Left cardiac atrium (tissue), 4 donors: ENCODE data around the gene CDON. TPM values are rescaled to one million over a fixed set of nuclear protein-coding genes. Genes with fewer than 3 reads are reported as not detected.
"Not testable (repeated sequence)": the region's sequence is repeated elsewhere in the genome, so short reads cannot be mapped to it uniquely, and the experiment has no call there.

Experiments
- ATAC-seq, 2 donors: fragments of 200-7000 bp; cut with Tn5 transposase; one replicate each; pipeline ENCODE4 v1.9.1; 2020; ENCODE audit warnings: mild to moderate bottlenecking in 2 of 2, moderate library complexity in 2 of 2
- DNase-seq: peaks from one replicate; pipeline ENCODE4 v3.0.0-alpha.2; 2020
- intact Hi-C, 2 donors: fragments of 100-400 bp; cut with DNase I; formaldehyde crosslinking; loops; one replicate each; pipeline versions ENCODE4 v1.14.1 to v1.15.1; 2022 to 2023
- total RNA-seq, 2 donors: library from RNA; stranded (reverse); fragmentation: NEBNext Ultra II Directional; extraction: Animal tissue kit (Norgen Biotek cat#: 25700); gene quantifications; one replicate each; pipeline ENCODE4 v1.2.1, GENCODE V29; 2021
- donor health status: DM: no; HTN: yes; CAD: no.
- donor health status: DM: no; HTN: yes; CAD: no; lungs with severe emphysema.
- donor health status: DM: yes; HTN: yes; CAD: no.
- donor health status: Dilated cardiomyopathy.

Gene CDON
- total RNA-seq, 2 donors from 2014 or later = 13.6 to 30.0 TPM

DNA sequence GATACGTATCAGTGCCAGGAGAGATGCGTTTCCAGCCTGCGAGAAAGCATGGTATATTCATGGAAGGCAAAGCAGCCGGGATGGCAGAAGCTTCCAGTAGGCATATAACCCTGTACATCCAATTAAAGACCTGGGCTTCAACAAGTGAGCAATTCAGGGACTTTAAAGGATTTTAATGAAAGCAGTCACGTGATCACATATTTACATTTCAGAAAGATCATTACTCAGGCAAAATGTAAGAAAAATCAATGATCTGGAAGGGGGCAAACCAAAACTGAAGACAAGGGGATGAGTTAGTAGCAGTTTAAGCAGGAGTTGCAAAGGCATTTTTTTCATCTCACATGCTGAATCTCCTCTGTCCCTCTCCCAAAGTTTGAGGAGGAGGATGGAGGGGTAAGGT lies 7.8 kb downstream of the CDON start:
- intact Hi-C loops = no loop called here
- no peak for DNase-seq
- no peak for ATAC-seq

DNA sequence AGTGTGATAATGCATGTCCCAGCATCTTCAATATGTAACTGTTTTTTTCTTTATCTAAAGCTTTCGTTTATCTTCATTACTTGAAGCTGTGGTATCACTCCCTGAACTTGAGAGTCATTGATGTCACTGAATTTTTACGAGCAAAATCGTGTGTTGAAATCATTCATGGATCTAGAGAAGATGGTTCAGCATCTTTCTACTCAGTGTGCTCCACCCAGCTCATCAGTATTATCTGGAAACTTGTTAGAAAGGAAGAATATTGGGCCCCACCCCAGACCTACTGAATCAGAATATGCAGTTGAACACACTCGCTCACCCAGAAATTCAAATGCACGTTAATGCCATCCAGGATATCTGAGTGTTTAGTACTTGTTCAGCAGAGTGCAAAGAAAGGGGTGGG lies 8.3 kb downstream of the CDON start:
- ATAC-seq = peak in 1 of 2 donors; percentile 26
- intact Hi-C loops = no loop called here

DNA sequence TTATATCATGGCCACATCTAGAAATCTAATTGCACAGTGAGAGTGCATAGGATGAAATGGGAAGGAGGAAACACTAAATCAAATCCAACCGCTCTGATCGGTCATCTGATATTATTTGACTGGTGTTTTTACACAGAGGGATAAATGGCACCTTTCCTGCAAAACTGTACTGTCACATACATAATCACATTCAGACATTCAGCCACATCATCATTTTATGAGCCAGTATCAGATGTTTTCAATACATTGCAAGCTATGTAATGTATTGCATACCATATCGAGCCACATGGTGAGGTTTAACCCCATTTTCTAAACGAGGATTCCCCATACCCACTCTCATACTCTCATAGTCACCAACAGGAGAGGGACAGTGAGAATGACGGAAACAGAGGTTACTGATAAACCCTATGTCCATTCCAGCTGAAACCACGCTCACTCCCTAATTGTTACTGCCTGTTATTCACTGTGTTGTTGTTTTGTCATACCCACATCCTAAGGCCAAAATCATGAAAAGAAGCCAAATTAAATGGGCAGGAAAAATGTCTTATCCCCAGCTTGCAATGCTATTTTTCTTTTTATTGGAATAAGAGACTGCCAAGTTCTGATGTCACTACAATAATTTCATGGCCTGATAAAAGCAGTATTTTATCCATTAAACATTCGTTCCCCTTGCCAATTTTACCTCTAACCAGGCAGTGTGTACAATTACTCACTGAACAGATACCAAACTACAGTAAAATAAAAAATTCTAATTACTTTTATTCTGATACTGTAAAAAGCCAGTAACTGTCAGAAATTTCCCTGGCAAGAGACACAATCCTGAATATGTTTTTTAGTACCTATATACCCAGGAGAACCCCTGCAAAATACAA lies 9.0 kb downstream of the CDON start:
- intact Hi-C loops = no loop called here
- no peak for DNase-seq
- peak in 1 of 2 donors; percentile 50 for ATAC-seq

More for the DNA sequence above, 8.3 kb downstream of the CDON start:
- DNase-seq = no peak

DNA sequence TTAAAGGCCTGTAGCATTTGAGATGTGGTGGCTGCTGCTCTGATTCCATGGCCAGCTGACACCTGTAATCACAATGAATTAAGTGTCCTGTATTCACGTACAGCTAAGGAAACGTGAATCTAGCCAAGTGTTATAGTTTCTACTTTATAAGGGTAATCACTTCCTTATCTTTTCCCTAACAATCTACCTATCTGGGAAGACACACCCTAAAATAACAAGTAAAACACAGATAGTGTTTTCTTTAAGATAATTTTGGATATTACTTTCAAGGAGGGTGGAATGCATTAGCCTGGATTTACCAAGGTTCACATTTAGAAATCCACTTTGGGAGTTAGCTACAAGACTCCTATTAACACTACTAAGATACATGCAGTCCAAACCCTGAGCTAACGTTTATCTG lies 11.5 kb downstream of the CDON start:
- DNase-seq = no peak
- intact Hi-C loops = no loop called here
- ATAC-seq = no peak

DNA sequence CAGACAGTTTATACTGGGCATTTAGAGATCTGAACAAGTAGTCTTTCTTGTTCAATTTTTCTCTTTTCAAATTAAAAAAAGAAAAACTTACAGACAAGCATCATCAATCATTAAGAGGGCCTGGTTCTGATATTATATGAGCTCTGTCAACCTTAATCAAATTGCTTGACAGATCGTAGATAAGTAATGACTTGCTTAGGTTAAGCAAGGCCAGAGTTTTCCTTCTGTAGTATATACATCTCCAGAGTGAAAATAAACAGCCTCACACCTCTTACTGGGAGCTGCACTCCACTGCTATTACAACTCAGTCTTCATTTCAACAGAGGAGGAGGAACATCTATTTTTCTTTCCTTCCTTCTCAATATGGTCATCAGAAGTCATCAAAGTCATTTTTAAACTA lies 13.5 kb downstream of the CDON start:
- DNase-seq (no peak), ATAC-seq (peak in 1 of 2 donors; percentile 69)
- intact Hi-C loops = no loop called here

DNA sequence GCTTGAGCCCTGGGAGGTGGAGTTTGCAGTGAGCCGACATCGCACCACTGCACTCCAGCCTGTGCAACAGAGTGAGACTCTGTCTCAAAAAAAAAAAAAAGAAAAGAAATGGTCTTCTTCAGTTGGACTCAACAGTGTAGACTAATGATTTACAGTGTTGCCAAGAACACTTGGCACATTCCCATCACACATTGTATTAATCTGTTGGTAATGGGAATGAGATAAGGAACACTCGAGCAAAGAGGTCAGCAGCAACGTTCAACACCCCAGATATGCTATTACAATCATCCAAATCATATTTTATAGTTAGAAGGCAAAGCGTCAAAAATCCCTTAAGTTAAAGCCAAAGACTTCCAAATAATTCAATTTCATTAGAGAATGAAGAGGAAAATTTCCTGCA lies 14.5 kb downstream of the CDON start:
- ATAC-seq (peak; percentile 34 to 63), DNase-seq (no peak)
- intact Hi-C loops = no loop called here

DNA sequence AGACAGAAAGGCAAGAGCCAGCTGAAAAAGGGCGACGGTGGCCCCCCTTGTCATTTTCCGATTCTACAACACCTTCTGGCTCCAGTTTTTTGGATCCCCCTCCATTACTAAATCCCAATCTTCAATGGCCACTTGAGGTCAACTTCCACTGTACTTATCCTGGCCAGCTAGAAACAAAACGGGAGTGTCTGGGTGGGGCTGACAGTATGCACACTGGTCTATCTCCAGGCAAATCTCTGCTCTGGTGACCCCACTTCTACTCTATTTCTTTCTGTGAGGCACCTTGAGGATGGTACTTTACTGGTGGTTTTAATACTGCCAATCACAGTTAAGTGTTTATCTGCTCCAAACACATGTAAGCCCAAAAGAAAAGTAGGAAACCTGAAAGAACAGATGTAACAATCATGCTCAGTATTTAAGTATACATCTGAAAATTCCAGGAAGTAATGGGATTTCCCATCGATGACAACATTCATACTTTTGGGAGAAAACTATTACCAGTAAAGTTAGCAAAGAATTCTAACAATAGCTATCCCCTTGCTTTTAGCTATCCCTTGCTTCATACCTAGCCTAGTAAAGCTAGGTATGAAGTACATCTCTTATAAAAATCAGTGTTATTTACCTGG lies 16.0 kb downstream of the CDON start:
- intact Hi-C loops = no loop called here
- DNase-seq (no peak), ATAC-seq (no peak)

DNA sequence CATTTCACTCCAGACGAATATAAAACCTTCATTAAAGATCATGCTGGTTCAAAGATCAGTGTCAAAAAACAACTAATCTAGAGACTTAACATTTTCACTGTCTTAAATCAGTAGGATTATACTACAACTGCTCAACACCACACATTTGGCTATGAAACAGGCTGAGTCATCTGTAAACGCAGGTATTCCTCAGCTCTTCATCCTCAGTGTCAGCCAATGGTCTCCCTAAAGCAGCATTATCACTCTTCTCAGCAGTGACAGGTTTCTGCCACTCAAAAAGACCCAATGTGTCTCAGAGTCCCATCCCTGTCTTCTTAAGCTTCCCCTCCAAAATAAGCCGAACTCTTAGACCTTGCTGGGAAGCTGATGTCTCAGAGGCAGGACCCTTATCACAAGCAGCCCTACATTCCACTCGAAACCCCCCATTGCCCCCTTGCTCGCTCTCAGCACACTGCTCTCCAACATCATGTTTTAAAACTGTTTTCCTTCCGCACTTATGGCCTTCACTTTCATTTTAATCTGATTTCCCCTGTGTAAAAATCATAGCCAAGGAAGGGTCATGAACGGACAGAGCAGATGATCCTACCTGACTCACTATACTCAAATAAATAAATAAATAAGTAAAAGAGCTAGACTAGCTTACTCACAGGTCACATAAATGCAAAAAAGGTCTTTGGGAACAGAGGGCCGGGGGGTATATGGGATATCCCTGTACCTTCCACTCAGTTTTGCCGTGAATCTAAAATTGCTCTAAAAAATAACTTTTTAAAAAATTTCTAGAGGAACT lies 23.0 kb downstream of the CDON start:
- DNase-seq (no peak), ATAC-seq (peak in 1 of 2 donors; percentile 78)
- intact Hi-C loops = no loop called here

DNA sequence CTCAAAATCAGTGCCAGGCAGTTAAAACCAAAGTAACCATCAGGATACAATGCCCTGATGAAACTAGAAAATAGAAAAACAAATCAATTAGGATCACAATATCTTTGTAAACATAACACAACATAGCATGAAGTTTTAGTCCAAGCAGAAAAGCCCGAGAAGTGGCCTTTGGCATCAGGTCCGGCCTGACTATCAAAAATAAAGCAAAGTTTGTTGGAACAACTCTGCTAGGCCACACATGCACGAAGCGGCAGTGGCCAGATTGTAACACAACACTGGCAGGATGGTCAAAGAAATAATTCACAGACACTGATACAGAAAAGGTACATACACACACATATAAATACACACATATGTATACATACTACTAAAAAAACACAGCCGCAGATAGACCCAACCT lies 26.9 kb downstream of the CDON start:
- no peak for DNase-seq
- intact Hi-C loops = no loop called here
- no peak for ATAC-seq

DNA sequence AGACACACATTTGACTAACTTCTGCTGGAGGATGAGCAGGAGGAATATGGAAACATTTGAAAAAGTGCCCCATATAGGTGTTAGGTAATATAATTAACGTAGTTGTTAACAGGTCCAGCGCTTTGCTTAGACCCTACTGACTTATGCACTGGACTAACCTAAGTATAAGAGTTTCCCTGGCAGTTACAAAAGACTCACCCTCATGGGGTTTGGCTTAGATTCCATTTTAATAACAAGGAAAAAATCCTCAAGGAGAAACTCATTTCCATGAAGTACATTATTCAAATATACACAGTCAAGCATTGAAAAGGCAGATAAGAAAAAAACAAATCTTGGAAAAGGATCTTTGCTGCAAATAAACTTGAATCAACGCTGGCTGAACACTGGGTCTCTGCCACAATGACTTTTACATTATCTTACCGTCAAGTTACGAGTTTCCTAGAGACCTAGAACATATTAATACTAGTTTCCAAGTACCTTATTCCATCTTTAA lies 27.7 kb downstream of the CDON start:
- no peak for ATAC-seq
- no peak for DNase-seq
- intact Hi-C loops = no loop called here

DNA sequence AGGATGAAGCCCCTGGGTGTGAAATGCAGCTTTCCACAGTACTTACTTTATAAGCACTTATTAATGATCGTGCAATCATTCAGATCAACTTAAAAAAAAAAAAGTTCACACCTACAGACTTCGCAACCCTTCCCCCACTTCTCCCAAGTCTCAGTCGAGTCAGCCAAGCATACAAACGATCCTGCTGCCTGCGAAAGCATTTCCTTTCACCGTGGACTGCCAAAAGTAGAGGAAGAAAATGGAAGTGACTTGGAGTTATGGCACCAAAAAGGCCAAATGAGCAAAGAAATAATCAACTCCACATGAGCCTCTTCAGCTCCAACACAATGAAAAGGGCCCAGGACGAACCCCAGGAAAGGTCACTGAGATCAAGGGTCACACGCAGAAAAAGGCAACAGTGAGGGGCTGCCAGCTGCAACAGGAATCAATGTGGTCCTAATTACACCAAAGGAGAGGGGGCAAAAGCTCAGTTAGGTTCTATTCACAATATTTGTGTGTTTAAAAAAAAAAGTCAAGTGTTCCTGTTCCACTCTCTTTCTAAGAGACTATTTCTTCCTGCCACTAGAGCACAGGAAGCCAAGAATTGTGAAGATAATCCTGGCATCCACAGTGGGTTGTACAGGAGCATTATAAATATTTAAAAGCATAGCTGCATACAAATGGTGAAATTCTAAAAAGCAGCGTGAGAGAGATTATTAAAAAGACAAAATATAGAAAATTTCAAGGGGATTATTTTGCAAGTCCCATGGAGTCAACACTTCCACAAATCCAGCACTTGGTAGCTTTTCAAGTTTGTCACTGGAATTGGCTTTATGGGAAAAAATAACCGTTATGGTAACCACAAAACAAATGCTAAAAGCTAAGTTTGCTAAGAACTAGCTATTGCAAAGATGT lies 28.4 kb downstream of the CDON start:
- peak in 1 of 2 donors; percentile 30 for ATAC-seq
- no peak for DNase-seq
- intact Hi-C loops = no loop called here

DNA sequence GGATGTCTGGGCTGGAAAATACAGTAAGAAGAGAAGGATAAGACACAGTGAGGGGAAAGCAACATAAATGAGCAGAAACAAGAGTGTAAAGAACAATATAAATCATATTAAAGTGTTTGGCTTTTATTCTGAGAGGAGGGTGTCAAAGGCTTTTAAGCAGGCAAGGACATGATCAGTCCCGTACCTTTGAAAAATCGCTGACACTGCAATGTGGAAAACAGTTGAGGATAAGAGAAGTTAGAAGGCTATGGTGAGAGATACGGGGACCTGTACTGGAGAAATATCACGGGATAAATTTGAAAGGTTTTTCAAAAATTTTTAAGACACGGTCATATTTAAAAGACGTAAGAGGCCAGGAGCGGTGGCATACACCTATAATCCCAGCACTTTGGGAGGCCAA lies 30.3 kb downstream of the CDON start:
- ATAC-seq = no peak
- DNase-seq = no peak
- intact Hi-C loops = no loop called here

DNA sequence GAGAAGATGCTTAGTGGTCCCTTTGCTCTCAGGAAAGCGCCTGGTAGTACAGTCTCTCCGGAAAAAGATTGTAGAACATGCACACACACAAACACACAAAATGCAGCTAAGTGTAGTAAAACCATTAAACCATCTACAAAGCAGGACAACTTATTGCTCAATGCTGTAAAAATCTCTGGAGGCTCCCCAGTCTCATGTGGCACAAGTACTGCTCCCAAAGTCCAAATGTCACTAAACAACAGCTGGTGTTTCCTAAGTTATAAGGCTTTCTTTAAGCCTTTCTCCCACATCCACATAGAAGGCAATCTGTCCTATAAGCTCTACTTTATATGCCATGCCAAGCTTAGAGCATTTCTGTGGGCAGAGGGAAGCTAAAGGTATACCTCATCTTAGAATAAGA lies 32.9 kb downstream of the CDON start:
- intact Hi-C loops = no loop called here
- ATAC-seq = peak in 1 of 2 donors; percentile 70
- DNase-seq = no peak

DNA sequence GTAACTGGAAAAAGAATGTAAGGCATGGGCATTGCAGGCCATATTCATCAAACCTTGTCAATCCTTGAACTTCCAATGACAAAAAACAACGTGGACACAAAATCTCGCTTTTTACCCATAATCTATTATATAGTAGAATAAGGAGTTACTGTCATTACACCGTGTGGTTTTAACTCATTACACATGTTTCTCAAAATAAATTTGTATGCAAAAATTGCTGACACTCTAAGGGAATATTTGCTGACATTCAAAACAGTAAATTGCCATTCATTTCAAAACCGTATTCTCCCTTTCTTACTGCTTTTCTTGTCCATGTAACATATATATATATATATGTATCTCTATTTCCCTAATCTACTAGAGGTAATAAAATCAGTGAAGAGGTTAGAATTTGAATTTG lies 33.4 kb downstream of the CDON start:
- ATAC-seq = no peak
- DNase-seq = no peak
- intact Hi-C loops = no loop called here

DNA sequence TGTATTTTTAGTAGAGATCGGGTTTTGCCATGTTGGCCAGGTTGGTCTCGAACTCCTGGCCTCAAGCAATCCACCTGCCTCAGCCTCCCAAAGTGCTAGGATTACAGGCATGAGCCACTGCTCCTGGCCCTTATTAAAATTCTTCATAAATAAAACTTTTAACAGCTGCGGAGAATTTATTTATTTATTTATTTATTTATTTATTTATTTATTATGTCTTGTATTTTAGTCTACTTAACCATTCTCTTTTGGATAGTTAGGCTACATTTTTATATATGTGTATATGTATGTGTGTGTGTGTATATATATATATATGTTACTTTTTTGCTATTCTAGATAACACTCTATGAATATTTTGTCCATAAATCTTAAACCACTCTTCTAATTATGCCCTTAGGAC lies 34.1 kb downstream of the CDON start:
- ATAC-seq, DNase-seq, intact Hi-C loops: not testable (repeated sequence)

DNA sequence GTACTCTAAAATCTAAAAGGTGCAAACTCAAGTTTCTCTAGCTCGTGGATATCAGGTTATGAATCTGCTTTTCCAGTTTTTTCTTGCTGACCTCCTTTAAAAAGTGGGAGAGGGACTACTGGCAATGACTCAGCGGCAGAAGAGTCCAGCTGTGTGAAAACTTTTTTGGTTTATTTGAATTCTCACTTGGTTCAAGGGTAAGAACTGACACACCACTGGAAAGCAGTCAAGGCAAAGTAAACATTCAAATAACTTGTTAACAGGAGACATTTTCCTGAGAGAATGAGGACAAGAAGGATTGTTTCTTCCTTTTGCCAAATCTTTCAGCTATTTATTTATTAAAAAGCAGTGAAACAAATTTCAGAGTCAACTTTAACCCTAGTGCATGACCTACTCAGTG lies 36.1 kb downstream of the CDON start:
- ATAC-seq = peak in 1 of 2 donors; percentile 62
- intact Hi-C loops = no loop called here
- DNase-seq = no peak

DNA sequence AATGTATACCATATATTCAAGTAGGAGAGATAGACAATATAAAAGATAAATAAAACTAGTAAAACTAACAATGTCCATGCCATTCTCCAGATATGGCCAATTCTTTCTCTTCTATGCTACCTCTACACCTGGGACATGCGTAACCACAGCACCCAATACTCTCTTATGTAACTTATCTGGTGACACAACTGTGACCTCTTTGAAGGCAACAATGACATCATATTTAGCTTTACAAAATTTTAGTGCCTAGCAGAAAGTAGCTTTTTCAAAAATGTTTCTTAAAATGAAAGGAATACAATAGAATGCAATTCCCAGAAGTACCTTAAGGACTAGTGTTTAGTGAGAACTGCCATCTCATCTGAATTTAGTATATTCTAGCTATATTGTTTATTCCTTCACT lies 36.8 kb downstream of the CDON start:
- ATAC-seq (no peak), DNase-seq (no peak)
- intact Hi-C loops = no loop called here

DNA sequence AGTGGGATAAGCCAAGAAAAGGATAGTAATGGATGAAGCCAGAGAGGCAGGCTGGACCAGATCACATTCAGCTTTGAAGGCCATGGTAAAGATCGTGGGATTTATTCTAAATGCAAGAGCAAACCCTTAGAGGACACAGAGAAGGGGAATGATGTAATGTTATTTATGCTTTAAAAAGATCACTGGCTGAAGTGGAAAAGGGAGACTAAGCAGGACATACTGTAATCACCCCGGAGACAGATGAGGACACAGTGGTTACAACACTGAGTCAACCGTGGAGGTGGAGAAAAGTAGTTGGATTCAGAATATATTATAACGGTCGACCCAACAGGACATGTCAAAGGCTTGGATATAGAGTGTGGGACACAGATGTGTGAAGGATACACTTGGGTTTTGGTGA lies 38.5 kb downstream of the CDON start:
- ATAC-seq (peak; percentile 55 to 82), DNase-seq (no peak)
- intact Hi-C loops = no loop called here

DNA sequence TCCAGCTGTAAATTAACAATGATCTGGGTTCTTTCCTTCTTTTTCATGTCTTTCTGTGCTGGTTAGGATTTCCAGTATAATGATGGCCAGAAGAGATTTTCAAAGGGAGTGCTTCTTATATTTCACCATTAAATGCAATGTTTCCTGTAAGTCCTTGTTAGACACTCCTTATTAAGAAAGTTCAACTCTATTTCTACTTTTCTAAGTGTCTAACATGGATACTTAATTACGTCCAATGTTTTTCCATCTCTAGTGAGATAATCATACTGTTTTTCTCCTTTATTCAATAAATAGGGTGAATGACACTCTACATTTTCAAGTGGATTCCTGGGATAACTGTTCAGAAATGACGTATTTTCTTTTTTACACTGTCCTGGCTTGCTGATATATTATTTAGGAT lies 49.8 kb downstream of the CDON start:
- ATAC-seq = no peak
- intact Hi-C loops = no loop called here
- DNase-seq = no peak
